HG02840 (cell line): Measurements from ENCODE around the gene THAP11.

Source experiments
- ATAC-seq: cut with Tn5 transposase; IDR thresholded peaks from one replicate; pipeline ENCODE4 v1.9.1; 2021; ENCODE audit warnings: mild to moderate bottlenecking, moderate library complexity, moderate number of reproducible peaks; ENCODE audit not compliant: unreplicated experiment, low FRiP score

THAP11 gene

GRCh38 chr16:67841816-67842508 lies at the start of gene THAP11:
Gene THAP11, plus strand, starts transcription at chr16:67842320. Its CDS starts 235 bp downstream, at chr16:67842555.
- peak; percentile 50 for ATAC-seq

GRCh38 chr16:67796099-67796718 lies 45.9 kb upstream of the THAP11 start:
- ATAC-seq, result no peak

- no peak for ATAC-seq
Measured at GRCh38 chr16:67800338-67800926, 41.7 kb upstream of the THAP11 start.

GRCh38 chr16:67801241-67801640 lies 40.9 kb upstream of the THAP11 start:
- ATAC-seq, result no peak

- ATAC-seq, result no peak
Measured at GRCh38 chr16:67801883-67802282, 40.2 kb upstream of the THAP11 start.

- no peak for ATAC-seq
Measured at GRCh38 chr16:67803894-67804293, 38.2 kb upstream of the THAP11 start.

GRCh38 chr16:67804853-67805542 lies 37.1 kb upstream of the THAP11 start:
- no peak for ATAC-seq

GRCh38 chr16:67805718-67806427 lies 36.2 kb upstream of the THAP11 start:
- ATAC-seq, result peak; percentile 0

GRCh38 chr16:67806428-67807147 lies 35.5 kb upstream of the THAP11 start, which contains the start of the genes RANBP10 and TSNAXIP1:
Gene RANBP10, minus strand, starts transcription at chr16:67806560. Its CDS starts 24 bp downstream, at chr16:67806536.
Gene TSNAXIP1, plus strand, starts transcription at chr16:67806889. Its CDS starts 261 bp downstream, at chr16:67807150.
- peak; percentile 87 for ATAC-seq

- no peak for ATAC-seq
Measured at GRCh38 chr16:67807148-67807682, 34.9 kb upstream of the THAP11 start.

GRCh38 chr16:67811899-67812298 lies 30.2 kb upstream of the THAP11 start:
- ATAC-seq, result no peak

GRCh38 chr16:67814567-67814966 lies 27.6 kb upstream of the THAP11 start:
- no peak for ATAC-seq

GRCh38 chr16:67820608-67821259 lies 21.4 kb upstream of the THAP11 start:
- ATAC-seq, result no peak

- ATAC-seq, result no peak
Measured at GRCh38 chr16:67822511-67822910, 19.6 kb upstream of the THAP11 start.

GRCh38 chr16:67825119-67825518 lies 17.0 kb upstream of the THAP11 start:
- ATAC-seq, result no peak

- ATAC-seq, result no peak
Measured at GRCh38 chr16:67825906-67826305, 16.2 kb upstream of the THAP11 start.

GRCh38 chr16:67828651-67829050 lies 13.5 kb upstream of the THAP11 start:
- ATAC-seq, result no peak

GRCh38 chr16:67833030-67833414 lies 9.1 kb upstream of the THAP11 start:
- ATAC-seq, result no peak
